Stimulated activated CD4-positive, alpha-beta T cell treated with anti-CD3 and anti-CD28 coated beads, Interleukin-12 subunit alpha, Interleukin-12 subunit beta, amount 100 ng/mL, for 48 hours (primary cell): Measurements from ENCODE around the gene NECTIN1.
A peak's percentile ranks its signal among the peaks of the same experiment; 100 is the strongest.

Source experiments
- DNase-seq, 3 donors: peaks; one replicate each; pipeline ENCODE4 v3.0.0-alpha.2; 2020; ENCODE audit warnings: low read depth in 2 of 3, low spot score in 1 of 3

The NECTIN1 gene, protein sequence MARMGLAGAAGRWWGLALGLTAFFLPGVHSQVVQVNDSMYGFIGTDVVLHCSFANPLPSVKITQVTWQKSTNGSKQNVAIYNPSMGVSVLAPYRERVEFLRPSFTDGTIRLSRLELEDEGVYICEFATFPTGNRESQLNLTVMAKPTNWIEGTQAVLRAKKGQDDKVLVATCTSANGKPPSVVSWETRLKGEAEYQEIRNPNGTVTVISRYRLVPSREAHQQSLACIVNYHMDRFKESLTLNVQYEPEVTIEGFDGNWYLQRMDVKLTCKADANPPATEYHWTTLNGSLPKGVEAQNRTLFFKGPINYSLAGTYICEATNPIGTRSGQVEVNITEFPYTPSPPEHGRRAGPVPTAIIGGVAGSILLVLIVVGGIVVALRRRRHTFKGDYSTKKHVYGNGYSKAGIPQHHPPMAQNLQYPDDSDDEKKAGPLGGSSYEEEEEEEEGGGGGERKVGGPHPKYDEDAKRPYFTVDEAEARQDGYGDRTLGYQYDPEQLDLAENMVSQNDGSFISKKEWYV

DNA sequence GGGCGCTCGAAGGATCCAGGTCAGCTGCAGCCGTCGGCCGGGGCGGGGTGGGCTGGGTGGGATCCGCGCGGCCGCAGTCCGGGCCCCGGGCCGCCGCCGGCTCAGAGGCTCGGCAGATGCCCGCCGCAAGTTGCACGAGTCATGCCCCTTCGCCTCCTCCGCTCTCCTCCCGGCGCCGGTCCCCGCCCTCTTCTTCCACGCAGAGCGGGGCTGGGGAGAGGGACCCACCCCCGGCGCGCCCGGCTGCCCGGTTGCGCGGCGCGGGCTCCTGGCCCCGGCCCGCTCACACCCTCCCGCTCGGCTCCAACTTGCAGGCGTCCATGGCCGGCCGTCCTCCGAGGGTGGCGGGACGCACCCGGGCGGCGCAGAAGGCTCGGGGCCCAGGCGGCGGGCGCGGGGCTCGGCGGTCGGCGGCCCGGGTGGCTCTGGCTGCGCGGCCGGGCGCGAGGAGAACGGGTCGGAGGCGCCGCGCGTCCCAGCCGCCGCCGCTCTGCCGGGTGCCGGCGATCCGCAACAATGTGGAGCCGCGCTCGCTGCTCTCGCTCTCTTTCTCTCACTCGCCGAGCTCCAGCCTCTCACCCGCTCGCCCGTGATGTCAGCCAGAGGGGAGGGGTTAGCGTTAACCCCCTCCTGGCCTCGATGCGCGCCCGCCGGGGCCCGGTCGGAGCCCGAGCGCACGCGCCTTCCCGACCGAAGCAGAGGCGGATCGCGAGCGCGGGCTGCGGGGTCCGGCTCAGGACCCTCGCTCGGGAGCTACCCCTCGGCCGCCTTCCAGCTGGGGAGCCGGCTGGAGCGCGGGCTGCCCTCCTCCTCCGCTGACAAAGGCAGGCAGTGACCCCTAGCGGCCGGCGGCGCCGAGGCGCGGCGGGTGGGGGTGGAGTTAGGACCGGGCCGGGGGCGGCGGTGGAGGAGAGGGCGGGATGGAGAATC is at the start of gene NECTIN1:
NECTIN1 (minus strand) TSS at position 550 of the 930 bp plus-strand sequence. CDS start 647 bp downstream, outside the sequence.
- DNase-seq = peak; percentile 67 to 85 (median 82)

DNA sequence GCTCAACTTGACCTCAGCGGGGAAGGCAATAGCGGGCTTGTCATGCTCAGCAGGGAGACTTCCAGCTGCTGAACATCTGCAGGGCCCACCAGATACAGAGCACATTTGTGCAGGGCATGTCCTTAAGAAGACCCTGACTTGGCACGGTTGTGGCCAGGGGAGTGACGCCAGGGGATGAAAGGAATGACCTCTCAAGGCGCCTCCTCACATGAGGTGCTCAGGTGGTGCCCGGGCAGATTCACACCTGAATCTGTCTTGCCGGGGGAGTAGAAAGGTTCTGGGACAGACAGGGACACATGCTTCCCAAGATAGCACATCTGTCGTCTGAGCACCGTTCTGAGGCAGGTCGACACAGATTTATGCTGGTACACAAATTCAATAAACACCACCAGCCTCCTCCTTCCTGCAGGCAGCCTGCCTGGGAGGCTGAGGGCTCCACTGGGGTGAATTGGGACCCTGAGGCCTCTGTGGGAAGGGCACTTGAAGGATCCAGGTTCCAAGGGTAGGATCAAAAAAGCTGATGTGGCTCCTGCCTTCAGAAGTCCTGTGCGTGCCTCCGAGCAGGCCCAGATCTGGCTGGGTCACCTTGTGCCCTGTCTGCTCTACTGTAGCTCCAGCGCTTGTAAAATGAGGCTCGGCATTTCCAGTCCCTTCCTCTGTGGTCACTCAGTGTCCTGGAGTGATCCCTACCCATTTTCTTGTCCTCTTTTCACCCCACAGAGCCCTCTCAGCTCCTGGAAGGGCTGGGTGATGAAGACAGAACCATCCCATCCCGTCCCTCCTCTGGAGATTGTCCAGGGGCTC is 49.6 kb upstream of the NECTIN1 start:
- no peak for DNase-seq

DNA sequence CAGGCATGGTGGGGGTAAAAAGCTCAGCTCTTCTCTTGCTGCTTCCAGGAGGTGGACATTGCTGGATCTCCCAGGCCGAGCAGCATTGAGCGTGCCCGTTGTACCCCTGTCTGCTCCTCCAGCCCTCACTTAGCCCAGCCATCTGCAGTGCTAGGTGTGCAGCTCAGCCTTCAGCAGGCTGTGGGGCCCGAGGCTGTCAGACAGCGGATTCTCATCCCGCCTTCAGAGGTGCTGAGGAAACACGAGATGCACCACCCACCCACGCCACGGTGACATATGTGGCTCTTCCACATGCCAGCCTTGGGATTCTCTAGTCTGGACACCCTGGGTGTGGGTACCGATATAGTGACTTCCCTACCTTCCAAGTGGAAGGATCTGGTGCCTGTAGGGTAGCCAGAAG is 48.9 kb upstream of the NECTIN1 start:
- DNase-seq = no peak

DNA sequence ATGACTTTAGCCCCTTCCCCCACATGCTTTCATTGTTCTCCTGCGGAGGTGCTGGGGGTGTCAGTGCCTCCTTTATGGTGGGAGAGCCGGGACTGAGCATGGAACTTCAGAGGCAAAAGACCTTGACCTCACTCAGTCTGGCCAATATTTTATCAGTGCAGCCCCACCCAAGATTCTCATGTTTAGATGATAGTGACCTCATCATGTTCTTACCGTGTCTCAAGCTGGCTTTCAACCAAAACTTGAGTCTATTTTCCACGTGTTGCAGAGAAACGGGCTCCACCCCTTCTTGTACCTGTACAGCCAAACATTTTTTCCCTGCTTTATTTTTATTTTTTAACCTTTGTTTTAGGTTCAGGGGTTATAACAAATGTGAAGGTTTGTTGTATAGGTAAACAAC is 47.7 kb upstream of the NECTIN1 start:
- DNase-seq = no peak

DNA sequence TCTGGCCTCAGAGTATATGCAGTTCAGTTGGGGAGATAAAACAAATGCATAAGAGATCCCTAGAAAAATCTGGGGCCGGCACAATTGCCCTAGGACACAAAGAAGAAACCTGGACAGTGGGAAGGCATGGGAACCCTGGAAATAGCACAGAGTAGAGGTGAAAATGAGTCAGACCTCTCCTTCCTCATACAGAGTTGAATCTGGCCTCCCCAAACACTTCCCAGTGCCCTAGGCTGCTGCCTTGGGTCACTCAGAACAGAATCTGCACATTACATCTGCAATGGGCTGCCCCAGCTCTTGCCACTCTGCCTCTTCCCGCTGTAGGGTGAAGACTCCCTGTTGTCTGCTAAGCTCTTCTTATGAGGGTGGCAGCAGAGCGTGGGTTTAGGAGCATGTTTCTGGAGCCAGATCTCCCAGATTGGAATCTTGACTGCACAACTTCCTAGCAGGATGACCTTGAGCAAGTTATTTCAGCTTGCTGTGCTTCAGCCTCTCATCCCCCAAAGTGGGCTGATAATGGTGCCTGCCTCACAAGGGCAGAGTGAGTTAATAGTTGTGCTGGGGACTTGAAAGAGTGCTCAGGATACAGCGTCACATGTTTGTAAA is 47.1 kb upstream of the NECTIN1 start:
- no peak for DNase-seq

DNA sequence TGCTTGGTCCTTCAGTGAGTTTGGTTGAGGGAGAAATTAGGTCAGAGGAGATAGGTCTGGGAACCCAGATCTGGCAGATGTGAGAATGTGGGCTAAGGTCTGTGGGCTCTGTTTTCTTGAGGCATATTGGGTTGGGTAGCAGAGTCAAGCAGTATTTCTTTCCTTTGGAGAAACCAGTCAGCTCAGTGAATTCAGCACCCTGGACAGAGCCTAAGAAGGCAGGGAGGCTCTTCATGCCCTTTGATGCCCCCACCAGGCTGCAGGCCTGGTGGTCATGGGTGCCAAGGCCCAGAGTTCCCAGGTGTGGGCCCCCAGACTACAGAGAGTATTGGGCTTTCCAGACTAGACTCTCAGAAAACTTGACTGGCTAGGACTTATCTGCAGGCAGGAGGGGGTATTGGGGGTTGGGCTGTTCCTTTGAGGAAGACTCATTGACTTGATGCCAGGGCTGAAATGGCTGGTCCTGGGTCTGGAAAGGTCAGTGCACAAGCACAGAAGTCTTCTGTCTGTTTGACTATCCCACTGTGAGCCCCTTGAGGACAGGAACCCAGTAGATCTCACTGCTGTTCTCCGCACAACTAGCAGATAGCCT is 45.3 kb upstream of the NECTIN1 start:
- DNase-seq = no peak

DNA sequence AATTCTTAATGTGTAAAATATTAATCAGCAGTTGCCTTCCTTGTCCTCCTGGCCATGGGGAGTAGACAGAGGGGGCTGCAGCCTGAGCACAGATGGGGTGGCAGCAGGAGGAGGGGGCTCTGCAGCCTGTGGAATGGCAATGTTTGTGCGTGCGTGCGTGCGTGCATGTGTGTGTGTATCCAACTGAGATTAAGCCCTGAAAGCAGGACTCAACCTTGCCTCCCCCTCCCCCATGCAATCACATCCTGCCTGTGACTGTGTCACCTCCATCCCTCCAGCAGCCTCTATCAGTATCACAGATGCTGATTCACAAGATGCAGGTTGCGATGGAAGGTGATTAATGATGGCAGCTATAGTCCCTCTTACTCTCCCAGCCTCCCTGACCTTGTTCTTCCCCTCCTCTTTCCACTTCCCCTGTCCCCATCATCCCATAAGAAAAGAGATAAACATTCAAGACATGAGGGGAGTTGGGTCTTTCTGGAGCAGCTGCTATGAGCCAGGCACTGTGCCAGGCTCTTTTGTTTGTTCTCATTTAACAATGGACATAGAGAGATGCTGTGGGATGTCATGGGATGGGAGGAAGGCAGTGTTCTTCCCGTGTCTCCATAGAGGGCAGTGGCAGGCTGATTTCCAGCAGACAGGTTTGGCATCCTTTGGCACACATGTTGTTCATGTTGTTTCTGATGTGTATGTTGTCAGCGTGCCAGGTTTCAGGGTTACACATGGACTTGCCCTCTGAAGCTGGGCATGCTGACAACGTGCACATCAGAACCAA is 43.8 kb upstream of the NECTIN1 start:
- DNase-seq = no peak

DNA sequence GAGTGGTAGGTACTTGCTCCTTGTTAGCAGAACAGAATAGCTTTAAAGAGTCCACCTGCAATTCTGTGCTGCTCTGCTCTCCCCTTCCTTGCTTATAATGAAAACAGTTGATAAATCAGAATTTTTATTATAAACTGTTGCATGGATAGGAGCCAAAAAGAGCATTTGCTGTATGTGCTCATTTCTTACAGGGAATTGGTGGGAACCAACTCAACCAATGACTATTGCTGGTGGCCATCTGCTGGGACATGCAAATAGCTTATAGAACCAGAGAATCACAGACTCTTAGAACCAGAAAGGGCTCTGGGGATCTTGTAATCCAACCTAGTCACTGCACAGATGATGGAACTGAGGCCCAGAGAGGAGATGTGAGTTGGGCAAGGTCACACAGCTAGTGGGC is 43.1 kb upstream of the NECTIN1 start:
- no peak for DNase-seq

DNA sequence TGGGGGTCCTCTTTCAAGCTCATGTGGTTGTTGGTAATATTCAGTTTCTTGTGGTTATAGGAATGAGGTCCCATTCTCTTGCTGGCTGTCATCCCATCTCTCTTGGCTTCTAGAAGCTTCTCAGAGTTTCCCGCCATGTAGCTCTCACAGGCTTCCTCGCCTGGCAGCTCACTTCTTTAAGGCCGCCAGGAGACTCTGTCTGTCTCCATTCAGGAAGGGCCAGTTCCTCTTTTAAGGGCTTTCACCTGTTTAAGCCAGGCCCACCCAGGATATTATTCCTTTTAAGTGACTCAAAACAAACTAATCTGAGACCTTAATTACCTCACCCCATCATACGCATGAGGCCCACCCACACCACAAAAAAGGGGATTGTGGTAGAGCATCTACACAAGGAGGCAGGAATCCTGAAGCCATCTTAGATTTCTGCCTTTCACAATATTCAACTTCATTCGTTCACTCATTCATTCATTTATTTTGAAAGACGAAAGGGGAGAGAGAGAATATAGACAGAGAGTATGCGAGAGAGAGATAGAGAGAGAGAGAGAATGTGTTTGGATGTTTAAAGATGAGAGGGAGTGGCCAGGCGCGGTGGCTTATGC is 42.3 kb upstream of the NECTIN1 start:
- no peak for DNase-seq

DNA sequence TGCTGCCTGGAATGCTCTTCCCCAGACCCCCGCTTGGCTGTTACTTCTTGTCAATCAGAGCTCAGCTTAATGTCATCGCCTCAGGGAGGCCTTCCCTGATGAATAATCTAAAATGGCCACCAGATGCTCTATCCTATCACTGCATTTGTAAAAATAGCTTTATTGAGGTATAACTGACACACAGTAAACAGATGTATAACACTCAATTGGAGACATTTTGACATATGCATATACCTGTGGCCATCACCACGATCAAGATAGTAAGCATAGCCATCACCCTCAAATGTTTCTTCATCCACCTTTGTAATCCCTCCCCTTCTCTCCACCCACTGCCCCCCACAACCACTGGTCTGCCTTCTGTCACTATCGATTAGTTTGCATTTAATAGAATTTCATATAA is 36.6 kb upstream of the NECTIN1 start:
- DNase-seq = no peak

DNA sequence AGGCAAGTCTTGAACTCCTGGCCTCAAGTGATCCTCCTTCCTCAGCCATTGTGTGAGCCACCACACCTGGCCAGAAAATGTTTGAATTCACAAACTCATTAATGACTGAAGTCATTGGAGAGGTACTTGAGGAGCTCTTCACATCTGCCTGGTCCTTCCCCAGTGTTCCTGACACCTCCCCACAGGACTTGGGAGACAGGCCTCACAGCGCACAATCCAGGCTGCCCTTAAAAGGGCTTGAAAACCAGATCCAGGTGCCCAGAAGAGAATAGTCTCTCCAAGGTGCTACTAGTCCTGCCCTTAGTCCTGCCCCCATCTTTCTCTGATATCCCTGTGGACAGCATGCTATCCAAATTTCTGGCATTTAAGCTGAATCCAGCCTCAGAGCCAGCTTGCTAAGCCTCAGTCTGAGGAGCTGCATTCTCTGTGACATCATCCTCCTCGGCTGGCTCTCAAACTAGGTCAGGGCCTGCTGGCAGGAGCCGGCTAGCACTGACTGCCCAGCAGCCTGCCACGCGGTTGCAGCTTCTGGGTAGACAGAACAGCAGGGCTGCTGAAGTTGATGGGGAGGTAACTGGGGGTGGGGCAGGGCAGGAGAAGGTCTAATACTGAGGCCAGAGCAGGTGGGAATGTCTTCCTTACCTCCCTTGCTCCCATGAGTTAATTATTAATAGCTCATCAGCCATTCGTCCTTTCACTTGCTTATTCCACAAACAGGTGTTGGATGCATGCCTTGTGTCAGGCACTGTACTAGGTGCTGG is 35.3 kb upstream of the NECTIN1 start:
- no peak for DNase-seq

DNA sequence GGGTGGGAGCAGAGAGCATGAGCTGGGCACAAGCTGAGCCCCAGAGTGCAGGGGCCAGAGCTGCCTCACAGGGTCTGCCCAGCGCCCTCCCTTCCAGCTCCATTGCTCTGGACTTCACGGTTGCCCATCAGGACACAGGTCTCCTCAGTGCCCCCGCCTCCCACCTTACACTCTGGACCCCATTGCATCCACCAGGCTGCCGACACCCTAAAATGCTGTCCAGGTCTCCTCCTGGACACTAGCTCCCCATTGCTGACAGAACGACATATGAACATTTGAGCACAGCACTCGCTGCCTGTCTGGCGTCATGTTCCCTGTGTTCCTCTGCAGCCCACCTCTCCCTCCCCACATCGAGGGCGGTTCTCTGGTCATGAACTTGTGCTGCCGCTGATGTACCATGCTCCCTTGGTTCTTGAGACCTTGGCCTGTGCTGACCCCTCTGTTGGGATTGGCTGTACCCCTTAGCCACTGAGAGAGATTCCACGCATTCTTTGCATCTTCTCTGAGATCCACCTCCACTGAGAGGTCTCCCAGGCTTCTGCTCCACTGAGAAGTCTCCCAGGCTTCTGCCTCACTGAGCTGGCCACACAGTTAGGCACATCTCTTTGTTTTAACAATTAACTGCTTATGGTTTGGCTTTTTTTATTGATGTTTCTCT is 34.2 kb upstream of the NECTIN1 start:
- no peak for DNase-seq

DNA sequence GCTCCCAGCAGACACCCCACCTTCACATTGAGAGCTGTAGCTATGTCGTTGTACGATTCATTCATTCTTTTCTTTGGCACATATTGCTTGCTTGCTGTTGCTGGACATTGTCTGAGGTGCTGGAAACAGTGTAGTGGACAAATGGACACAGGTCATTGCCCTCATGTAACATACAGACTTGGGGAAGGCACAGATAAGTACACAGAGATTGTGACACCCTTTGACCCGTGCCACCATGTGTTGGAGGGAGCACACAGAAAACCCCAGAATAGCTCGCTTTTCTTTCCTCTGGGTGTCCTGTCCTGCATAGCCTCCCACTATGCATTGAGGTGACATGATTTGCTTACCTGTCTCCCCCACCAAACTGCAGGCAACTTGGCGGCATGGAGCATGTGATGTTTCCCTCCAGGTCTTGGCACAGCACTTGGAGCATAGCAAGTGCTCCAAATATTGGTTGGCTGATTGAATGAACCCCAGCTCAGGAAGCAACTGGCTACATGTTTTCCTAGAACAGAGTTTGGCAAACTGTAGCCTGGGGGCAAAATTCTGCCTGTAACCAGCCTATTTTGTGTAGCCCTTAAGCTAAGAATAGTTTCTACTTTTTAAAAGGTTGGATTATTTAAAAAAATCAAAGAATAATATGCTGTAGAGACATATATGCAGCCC is 30.9 kb upstream of the NECTIN1 start:
- no peak for DNase-seq

DNA sequence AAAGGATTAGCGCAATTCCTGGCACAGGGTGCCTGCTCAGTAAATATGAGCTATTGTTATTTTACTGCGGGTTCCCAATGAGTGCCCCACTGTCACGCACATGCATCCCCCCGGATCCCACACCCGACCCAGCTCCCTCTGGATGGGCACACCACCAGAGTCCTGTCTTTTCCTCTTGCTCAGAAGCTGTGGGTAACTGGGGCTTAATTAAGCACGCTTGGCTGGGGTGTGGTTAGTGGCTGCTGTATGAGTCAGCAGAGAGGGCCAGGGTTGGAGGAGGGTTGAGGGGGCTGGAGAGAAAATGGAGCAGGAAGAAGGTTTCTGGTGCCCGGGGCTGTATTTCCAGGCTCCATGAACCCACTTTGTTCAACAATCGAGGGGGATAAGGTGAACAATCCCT is 30.3 kb upstream of the NECTIN1 start:
- no peak for DNase-seq

DNA sequence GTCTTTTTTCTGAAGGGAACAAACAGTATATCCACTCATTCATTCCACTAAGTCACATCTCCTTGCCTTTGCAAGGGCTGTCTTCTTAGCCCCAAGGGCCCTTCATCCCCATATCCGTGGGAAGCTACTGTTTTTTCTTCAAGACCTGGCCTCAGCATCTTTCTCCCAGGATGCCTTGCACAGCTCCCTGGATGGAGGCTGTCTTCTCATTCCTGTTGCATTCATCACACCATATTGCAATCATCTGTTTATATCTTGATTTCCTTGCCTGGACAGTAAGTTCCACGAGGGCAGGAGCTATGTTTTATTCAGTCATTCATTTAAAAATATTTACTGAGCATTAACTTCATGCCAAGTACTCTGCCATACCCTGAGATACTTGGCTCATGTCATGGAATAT is 29.3 kb upstream of the NECTIN1 start:
- DNase-seq = no peak

DNA sequence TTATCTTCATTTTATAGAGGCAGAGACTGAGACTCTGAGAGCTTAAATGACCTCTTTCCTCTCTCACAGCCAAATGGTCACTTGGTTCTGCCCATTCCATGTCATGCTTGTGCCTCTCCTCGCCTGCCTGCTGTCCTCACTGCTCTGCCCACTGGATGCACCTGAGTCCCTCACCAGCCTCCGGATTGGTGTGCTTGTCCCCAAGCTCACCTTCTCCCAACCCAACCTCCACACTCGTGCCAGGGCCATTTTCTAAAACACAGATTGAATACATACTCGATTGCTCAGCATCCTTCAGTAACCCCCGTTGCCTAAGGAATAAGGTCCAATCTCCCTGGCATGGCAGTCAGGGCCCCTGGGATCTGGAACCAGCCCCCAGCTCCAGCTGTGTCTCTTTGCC is 28.4 kb upstream of the NECTIN1 start:
- no peak for DNase-seq

DNA sequence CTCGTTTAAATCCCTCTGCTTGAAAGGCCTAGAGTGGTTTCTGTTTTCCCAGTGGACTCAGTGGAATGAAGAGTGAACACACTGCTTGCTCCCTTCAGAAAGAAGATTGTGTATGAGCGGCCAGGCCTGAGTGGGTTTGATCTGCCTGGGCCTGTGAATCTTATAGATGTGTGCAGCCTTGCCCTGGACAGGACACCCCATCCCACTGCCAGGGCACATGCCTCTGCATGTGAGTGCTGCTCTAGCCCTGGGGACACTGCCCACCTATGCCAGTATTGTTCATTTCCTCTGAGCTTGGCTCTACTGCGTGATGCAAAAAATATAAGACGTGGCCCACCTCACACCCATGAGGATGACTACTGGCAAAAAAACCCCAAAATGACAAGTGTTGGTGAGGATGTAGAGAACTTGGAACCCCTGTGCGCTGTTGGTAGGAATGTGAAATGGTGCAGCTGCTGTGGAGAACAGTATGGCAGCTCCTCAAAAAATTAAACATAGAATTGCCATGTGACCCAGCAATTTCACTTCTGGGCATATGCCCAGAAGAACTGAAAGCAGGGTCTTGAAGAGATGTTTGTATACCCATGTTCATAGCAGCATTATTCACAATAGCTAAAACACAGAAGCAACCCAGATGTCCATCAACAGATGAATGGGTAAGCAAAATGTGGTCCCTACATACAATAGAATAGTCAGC is 27.3 kb upstream of the NECTIN1 start:
- DNase-seq = no peak
